ENCODE measurements around the gene RHBG.

The RHBG gene

DNA sequence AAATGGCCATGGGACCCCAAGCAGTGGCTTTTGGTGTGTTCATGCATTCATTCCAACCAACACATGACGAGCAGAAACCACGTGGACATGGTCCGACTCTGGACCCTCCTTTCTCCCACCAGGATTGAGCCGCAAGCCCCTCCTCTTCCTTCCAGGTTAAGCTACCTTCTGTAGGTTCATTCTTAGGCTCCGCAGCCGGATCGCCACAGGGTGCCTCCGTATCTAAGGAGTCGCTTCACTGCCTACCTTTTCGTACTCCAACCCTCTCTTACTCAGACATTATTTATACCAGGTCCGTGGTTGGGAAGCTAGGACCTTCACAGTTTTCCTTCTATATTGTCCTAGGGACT, 63.6 kb downstream of the RHBG start:
- in situ Hi-C loops (cut with HindIII; ENCODE audit: low pct_ligation_motif_present, low pct_unique_long_range_greater_than_20kb, low sequenced_read_pairs), result no loop called here
- DNase-seq, result no peak

DNA sequence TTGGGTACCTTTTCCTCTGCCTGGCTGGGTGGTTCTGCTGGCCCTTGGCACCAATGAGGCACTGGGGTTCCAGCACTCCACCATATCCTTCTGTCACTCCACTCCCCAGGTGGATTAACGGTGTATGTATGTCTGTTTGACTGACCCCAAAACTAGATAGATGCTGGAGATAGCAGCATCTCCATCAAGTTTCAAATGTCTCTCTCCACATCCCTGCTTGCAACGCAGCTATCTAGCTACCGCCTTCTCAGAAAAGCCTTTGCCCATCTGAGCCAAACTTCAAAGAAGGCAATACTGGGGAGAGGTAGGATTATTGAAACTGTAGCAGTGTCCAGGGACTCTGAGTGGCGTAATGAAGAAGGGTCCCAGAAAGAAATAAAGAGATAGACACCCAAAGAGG, 64.0 kb downstream of the RHBG start:
- in situ Hi-C loops (cut with HindIII; ENCODE audit: low pct_ligation_motif_present, low pct_unique_long_range_greater_than_20kb, low sequenced_read_pairs), result no loop called here
- no peak for DNase-seq

DNA sequence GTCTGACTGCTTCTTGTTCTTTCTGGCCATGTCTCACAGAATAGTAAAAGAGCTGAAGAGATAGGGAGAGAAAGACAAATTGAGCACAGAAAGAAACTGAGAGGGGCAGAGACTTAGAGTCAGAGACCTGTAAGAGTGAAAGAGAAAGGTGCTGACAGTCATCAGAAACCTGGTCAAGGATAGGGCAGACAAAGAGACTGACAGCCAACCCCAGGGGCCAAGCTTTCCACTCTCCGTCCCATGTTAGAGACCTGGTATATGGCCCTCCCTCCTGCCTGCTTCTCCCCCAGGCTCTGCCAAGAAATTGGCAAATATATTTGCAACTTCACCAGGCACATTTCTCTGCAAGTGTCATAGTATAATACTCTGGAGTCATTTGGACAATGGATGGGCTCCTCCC, 64.6 kb downstream of the RHBG start:
- in situ Hi-C loops (cut with HindIII; ENCODE audit: low pct_ligation_motif_present, low pct_unique_long_range_greater_than_20kb, low sequenced_read_pairs), result no loop called here
- no peak for DNase-seq

Data from ACHN (cell line).